DOHH2 (cell line): Measurements from ENCODE around the gene TANC1.

Experiments
- CTCF ChIP-seq: fragments of 200-600 bp; sonication (generic); IDR thresholded peaks from one replicate; pipeline ENCODE4 v1.5.1; 2014; ENCODE audit warnings: antibody characterized with exemption, mild to moderate bottlenecking, low read depth, low read length; ENCODE audit not compliant: poor library complexity, severe bottlenecking
- EZH2phosphoT487 ChIP-seq: fragments of 200-600 bp; sonication (generic); IDR thresholded peaks from 2 replicates; pipeline ENCODE4 v1.6.1; 2017; ENCODE audit warnings: borderline replicate concordance, mild to moderate bottlenecking, antibody characterized with exemption, low read length, moderate library complexity, mixed read lengths

GRCh38 chr2:159065313-159065712, 96.9 kb downstream of the TANC1 start:
- TF ChIP-seq CTCF (no peak), EZH2phosphoT487 (no peak)
